ENCODE measurements around the gene CD8B. TPM values are rescaled to one million over a fixed set of nuclear protein-coding genes. Genes with fewer than 3 reads are reported as not detected.

The CD8B gene
- total RNA-seq, 4 donors from 2014 or later = 5.1 TPM; not detected in 3

- Histone ChIP-seq H3K27me3 (no peaks in the 10 kb centered on the region), H3K4me1 (no peaks in the 10 kb centered on the region), H3K36me3 (peaks cover 0 to under 1% (median 0%) of the 10 kb centered on the region in 4 donors), H3K4me3 (no peak overlapping the region), H3K9me3 (no peaks in the 10 kb centered on the region), H3K27ac (no peak overlapping the region)
- 69 to 73% methylated on average over 3 of the region's 3 CpGs for WGBS, 2 donors (ENCODE audit: low coverage in 1 of 2)
- TF ChIP-seq, protein P1, sequence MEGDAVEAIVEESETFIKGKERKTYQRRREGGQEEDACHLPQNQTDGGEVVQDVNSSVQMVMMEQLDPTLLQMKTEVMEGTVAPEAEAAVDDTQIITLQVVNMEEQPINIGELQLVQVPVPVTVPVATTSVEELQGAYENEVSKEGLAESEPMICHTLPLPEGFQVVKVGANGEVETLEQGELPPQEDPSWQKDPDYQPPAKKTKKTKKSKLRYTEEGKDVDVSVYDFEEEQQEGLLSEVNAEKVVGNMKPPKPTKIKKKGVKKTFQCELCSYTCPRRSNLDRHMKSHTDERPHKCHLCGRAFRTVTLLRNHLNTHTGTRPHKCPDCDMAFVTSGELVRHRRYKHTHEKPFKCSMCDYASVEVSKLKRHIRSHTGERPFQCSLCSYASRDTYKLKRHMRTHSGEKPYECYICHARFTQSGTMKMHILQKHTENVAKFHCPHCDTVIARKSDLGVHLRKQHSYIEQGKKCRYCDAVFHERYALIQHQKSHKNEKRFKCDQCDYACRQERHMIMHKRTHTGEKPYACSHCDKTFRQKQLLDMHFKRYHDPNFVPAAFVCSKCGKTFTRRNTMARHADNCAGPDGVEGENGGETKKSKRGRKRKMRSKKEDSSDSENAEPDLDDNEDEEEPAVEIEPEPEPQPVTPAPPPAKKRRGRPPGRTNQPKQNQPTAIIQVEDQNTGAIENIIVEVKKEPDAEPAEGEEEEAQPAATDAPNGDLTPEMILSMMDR (IDR thresholded peaks at IDR 0.05) = no peak
- intact Hi-C loops (cut with DNase I; ENCODE audit: low total_unique reads) = no loop called here
- in situ Hi-C loops (cut with MboI; ENCODE audit: low pct_ligation_motif_present in 1 of 4, low pct_unique_long_range_greater_than_20kb in 1 of 4, low sequenced_read_pairs in 3 of 4) = no loop called here
- DNase-seq = no peak
These were observed 81.7 kb downstream of the CD8B start for GRCh38 chr2:86779971-86780370.

DNA sequence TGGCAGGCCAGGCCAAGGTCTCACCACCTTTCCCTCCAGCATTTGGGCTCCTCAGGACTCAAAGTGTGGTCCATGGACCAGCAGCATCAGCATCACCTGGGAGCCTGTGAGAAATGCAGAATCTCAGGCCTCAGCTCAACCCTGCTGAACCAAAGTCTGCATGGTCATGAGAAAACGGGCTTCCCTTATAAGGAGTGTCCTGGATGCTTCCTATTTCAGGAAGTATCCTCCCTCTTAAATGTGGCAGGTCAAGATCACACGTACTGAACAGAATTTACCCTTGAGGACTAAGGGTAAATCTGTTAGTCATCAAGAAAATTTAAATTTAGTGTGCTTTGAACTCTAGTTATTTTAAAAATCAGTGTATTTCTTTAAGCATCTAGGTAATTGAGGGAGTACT is 82.7 kb downstream of the CD8B start:
- Histone ChIP-seq H3K36me3 (peaks cover 0 to 11% (median 1%) of the 10 kb centered on the region in 4 donors), H3K27me3 (no peaks in the 10 kb centered on the region), H3K4me3 (no peak overlapping the region), H3K9me3 (no peaks in the 10 kb centered on the region), H3K4me1 (no peaks in the 10 kb centered on the region), H3K27ac (no peak overlapping the region)
- TF ChIP-seq, protein P1 (IDR thresholded peaks at IDR 0.05) = no peak
- TF ChIP-seq EP300 (IDR thresholded peaks at IDR 0.05; ENCODE audit: low read depth) = no peak
- TF ChIP-seq POLR2AphosphoS5 (IDR thresholded peaks at IDR 0.05) = no peak
- DNase-seq = no peak
- intact Hi-C loops (cut with DNase I; ENCODE audit: low total_unique reads) (no loop called here), in situ Hi-C loops (cut with MboI; ENCODE audit: low pct_ligation_motif_present in 1 of 4, low pct_unique_long_range_greater_than_20kb in 1 of 4, low sequenced_read_pairs in 3 of 4) (no loop called here)
- WGBS, 2 donors (ENCODE audit: low coverage in 1 of 2) = 42 to 58% methylated on average over 2 of the region's 2 CpGs

DNA sequence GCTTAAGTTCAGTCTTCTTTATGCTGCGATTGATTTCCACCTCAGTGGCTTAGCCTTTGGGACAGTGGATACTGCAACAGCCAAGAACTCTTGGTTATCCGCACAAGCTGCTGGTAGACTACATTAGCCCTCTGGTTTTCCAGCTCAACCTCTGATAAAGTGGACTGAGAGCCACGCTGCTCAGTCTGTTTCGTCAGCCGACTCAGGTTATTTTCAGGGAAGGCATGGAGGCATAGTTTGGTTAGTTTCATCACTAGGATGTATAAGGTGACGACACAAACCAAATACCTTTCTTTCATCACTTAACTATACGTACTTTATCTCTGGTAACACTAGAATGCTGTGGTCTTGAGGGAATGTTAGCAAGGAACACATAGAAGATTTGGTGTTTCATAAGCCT is 85.2 kb downstream of the CD8B start:
- intact Hi-C loops (cut with DNase I; ENCODE audit: low total_unique reads) = no loop called here
- H3K4me3 ChIP-seq = no peak overlapping the region
- TF ChIP-seq EP300 (IDR thresholded peaks at IDR 0.05; ENCODE audit: low read depth) = no peak
- TF ChIP-seq, protein P1 (IDR thresholded peaks at IDR 0.05) = no peak
- no peak for TF ChIP-seq POLR2A (IDR thresholded peaks at IDR 0.05)
- no peak for TF ChIP-seq POLR2AphosphoS5 (IDR thresholded peaks at IDR 0.05)
- no peaks in the 10 kb centered on the region for H3K9me3 ChIP-seq
- H3K36me3 ChIP-seq = peaks cover 0 to 35% (median 5%) of the 10 kb centered on the region in 4 donors
- no peak overlapping the region for H3K27ac ChIP-seq
- in situ Hi-C loops (cut with MboI; ENCODE audit: low pct_ligation_motif_present in 1 of 4, low pct_unique_long_range_greater_than_20kb in 1 of 4, low sequenced_read_pairs in 3 of 4) = no loop called here
- DNase-seq = no peak
- WGBS, 2 donors (ENCODE audit: low coverage in 1 of 2) = 96 to 98% methylated on average over 7 of the region's 7 CpGs
- H3K4me1 ChIP-seq = no peaks in the 10 kb centered on the region
- H3K27me3 ChIP-seq = no peaks in the 10 kb centered on the region

DNA sequence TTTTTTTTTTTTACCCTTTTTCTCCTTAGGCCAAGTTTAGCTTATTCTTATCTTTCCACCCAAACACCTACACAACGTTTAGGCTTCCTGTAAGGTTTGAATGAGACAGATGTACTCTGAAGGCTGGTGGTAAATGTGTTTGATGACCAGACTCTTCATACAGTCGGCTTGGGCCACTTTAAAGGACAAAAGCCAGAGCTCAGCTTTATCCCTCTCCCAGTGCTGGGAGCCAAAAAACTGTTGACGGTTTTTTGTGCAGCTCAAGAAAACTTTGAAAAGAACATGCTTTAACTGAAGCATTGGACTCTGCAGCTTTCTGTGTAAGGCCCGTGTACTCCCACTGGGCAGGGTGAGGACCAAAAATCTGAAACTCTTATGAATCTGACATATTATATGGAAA is 86.3 kb downstream of the CD8B start:
- intact Hi-C loops (cut with DNase I; ENCODE audit: low total_unique reads) = no loop called here
- WGBS, 2 donors (ENCODE audit: low coverage in 1 of 2) = 48 to 53% methylated on average over 4 of the region's 4 CpGs
- Histone ChIP-seq H3K27me3 (no peaks in the 10 kb centered on the region), H3K9me3 (no peaks in the 10 kb centered on the region), H3K4me1 (no peaks in the 10 kb centered on the region), H3K27ac (no peak overlapping the region), H3K4me3 (no peak overlapping the region), H3K36me3 (peaks cover 0 to 45% (median 8%) of the 10 kb centered on the region in 4 donors)
- no peak for DNase-seq
- TF ChIP-seq POLR2A (IDR thresholded peaks at IDR 0.05) (no peak), EP300 (IDR thresholded peaks at IDR 0.05; ENCODE audit: low read depth) (no peak), POLR2AphosphoS5 (IDR thresholded peaks at IDR 0.05) (no peak)
- TF ChIP-seq, protein P1 (IDR thresholded peaks at IDR 0.05) = no peak
- in situ Hi-C loops (cut with MboI; ENCODE audit: low pct_ligation_motif_present in 1 of 4, low pct_unique_long_range_greater_than_20kb in 1 of 4, low sequenced_read_pairs in 3 of 4) = no loop called here

Data from transverse colon (tissue), 4 donors.